Activated CD8-positive, alpha-beta T cell treated with anti-CD3 and anti-CD28 coated beads for 36 hours (primary cell): Measurements from ENCODE around the gene CFAP141. TPM values are rescaled to one million over a fixed set of nuclear protein-coding genes. Genes with fewer than 3 reads are reported as not detected.

Experiments
- ATAC-seq: fragments of 200-7000 bp; cut with Tn5 transposase; one replicate; pipeline ENCODE4 v1.10.0; 2021; ENCODE audit warnings: mild to moderate bottlenecking, moderate library complexity
- CTCF ChIA-PET: fragments of 350-600 bp; sonication (Branson Sonifier 250); formaldehyde crosslinking; loops from one replicate; lab custom pipeline; 2021; ENCODE audit warnings: antibody characterized with exemption; lab: Charles Lee
- POLR2A ChIA-PET: fragments of 350-600 bp; sonication (Branson Sonifier 250); formaldehyde crosslinking; loops from one replicate; lab custom pipeline; 2021; ENCODE audit warnings: antibody characterized with exemption; lab: Charles Lee
- DNase-seq: peaks from one replicate; pipeline ENCODE4 v3.0.0-alpha.2; 2020
- H3K27ac Mint-ChIP-seq: one replicate; pipeline ENCODE4 v1.8.0; 2021; ENCODE audit warnings: mild to moderate bottlenecking, mixed read lengths
- H3K27me3 Mint-ChIP-seq: one replicate; pipeline ENCODE4 v1.8.0; 2021; ENCODE audit warnings: mixed read lengths
- H3K36me3 Mint-ChIP-seq: one replicate; pipeline ENCODE4 v1.8.0; 2021; ENCODE audit warnings: low read depth, mixed read lengths
- H3K4me1 Mint-ChIP-seq: one replicate; pipeline ENCODE4 v1.8.0; 2021; ENCODE audit warnings: low read depth, mixed read lengths
- H3K4me3 Mint-ChIP-seq: one replicate; pipeline ENCODE4 v1.8.0; 2021; ENCODE audit warnings: mild to moderate bottlenecking, moderate library complexity, mixed read lengths
- H3K9me3 Mint-ChIP-seq: one replicate; pipeline ENCODE4 v1.8.0; 2021; ENCODE audit warnings: mixed read lengths
- CTCF ChIP-seq: fragments of 200-600 bp; IDR thresholded peaks from one replicate; pipeline ENCODE4 v1.8.0; 2022; ENCODE audit warnings: antibody characterized with exemption, mild to moderate bottlenecking
- intact Hi-C: fragments of 100-400 bp; cut with micrococcal nuclease; formaldehyde crosslinking; loops from one replicate; pipeline ENCODE4 v1.10.0; 2022
- total RNA-seq, 2 experiments: library from RNA; stranded (reverse); gene quantifications; one replicate each; pipeline ENCODE4 v1.2.3, GENCODE V29; 2021

The CFAP141 gene
- total RNA-seq, 2 experiments from 2014 or later, result not detected

GRCh38 chr1:154220970-154221277 lies 14.8 kb upstream of the CFAP141 start:
- Mint-ChIP-seq H3K4me3 (peak overlapping the region; percentile 96), H3K27ac (peak overlapping the region; percentile 98), H3K4me1 (peaks cover 64% of the 10 kb centered on the region), H3K36me3 (peaks cover 73% of the 10 kb centered on the region), H3K9me3 (peaks cover 7% of the 10 kb centered on the region), H3K27me3 (no peaks in the 10 kb centered on the region)
- POLR2A ChIA-PET, result interaction anchor here (0.7 to 4.0 kb wide), 12 partner anchors 10 to 275 kb away, joined by 3 to 22 read pairs (median 4); partner anchors contain the start of gene DENND4B
- TF ChIP-seq CTCF, result no peak
- DNase-seq (no peak), ATAC-seq (no peak)
- CTCF ChIA-PET, result interaction anchor here (2.6 to 2.7 kb wide), 2 partner anchors 21 to 51 kb away, joined by 10 to 12 read pairs; no protein-coding TSS in a partner anchor
- intact Hi-C loops, result loop anchor here (5.0 kb wide), 2 partner anchors 39 to 51 kb away; partner anchors contain the start of gene HAX1

GRCh38 chr1:154220071-154220969 lies 14.2 kb upstream of the CFAP141 start, which contains the start of gene UBAP2L:
TSS of gene UBAP2L (plus strand) at chr1:154220955. CDS start at chr1:154225124, 4,169 bp downstream.
- no peak for TF ChIP-seq CTCF
- ChIA-PET POLR2A (interaction anchor here (0.5 to 4.0 kb wide), 17 partner anchors 11 to 712 kb away, joined by 3 to 22 read pairs (median 3); partner anchors contain the start of gene DENND4B), CTCF (interaction anchor here (0.6 to 2.6 kb wide), 4 partner anchors 10 to 259 kb away, joined by 3 to 10 read pairs (median 4); no protein-coding TSS in a partner anchor)
- Mint-ChIP-seq H3K4me3 (peak within 1 kb of the TSS; percentile 96), H3K27me3 (no peaks in the 10 kb centered on the region), H3K9me3 (peaks cover 7% of the 10 kb centered on the region), H3K27ac (peak within 1 kb of the TSS; percentile 98), H3K4me1 (peaks cover 61% of the 10 kb centered on the region), H3K36me3 (peaks cover 69% of the 10 kb centered on the region)
- DNase-seq (peak; percentile 99), ATAC-seq (peak; percentile 93)
- intact Hi-C loops, result loop anchor here (5.0 kb wide), 2 partner anchors 38 to 52 kb away; partner anchors contain the start of gene HAX1

GRCh38 chr1:154219541-154219940 lies 13.4 kb upstream of the CFAP141 start:
- Mint-ChIP-seq H3K4me1 (peaks cover 55% of the 10 kb centered on the region), H3K9me3 (peaks cover 7% of the 10 kb centered on the region), H3K27ac (peak overlapping the region; percentile 98), H3K36me3 (peaks cover 67% of the 10 kb centered on the region), H3K27me3 (no peaks in the 10 kb centered on the region), H3K4me3 (peak overlapping the region; percentile 96)
- DNase-seq (no peak), ATAC-seq (no peak)
- intact Hi-C loops, result no loop called here
- ChIA-PET POLR2A (interaction anchor here (0.5 to 4.0 kb wide), 13 partner anchors 10 to 365 kb away, joined by 3 to 22 read pairs (median 4); no protein-coding TSS in a partner anchor), CTCF (interaction anchor here (0.6 to 2.6 kb wide), 7 partner anchors 10 to 260 kb away, joined by 3 to 10 read pairs (median 4); no protein-coding TSS in a partner anchor)
- TF ChIP-seq CTCF, result no peak

GRCh38 chr1:154218545-154218944 lies 12.4 kb upstream of the CFAP141 start:
- peaks cover 52% of the 10 kb centered on the region for H3K4me1 Mint-ChIP-seq
- ChIA-PET POLR2A (interaction anchor here (0.6 to 4.0 kb wide), 8 partner anchors 8 to 227 kb away, joined by 3 to 22 read pairs (median 4); no protein-coding TSS in a partner anchor), CTCF (interaction anchor here (0.9 to 2.6 kb wide), 5 partner anchors 11 to 116 kb away, joined by 3 to 10 read pairs (median 5); no protein-coding TSS in a partner anchor)
- TF ChIP-seq CTCF, result no peak
- peak overlapping the region; percentile 96 for H3K4me3 Mint-ChIP-seq
- ATAC-seq (no peak), DNase-seq (no peak)
- peak overlapping the region; percentile 98 for H3K27ac Mint-ChIP-seq
- peaks cover 68% of the 10 kb centered on the region for H3K36me3 Mint-ChIP-seq
- intact Hi-C loops, result no loop called here
- H3K27me3 Mint-ChIP-seq, result no peaks in the 10 kb centered on the region
- H3K9me3 Mint-ChIP-seq, result peaks cover 7% of the 10 kb centered on the region
